GM20000 (cell line): ENCODE data around the gene RPS18.

Source experiments
- DNase-seq: peaks from one replicate; pipeline ENCODE4 v3.0.0; 2012; ENCODE audit warnings: low spot score
- CTCF ChIP-seq: IDR thresholded peaks from 2 replicates; pipeline ENCODE4 v1.5.1; 2012; ENCODE audit warnings: mild to moderate bottlenecking, control low read depth; ENCODE audit errors: extremely low read depth, missing control alignments

Gene RPS18

GRCh38 chr6:33299237-33299944, 27.5 kb downstream of the RPS18 start:
- TF ChIP-seq CTCF = peak; percentile 46
- DNase-seq = peak; percentile 90

GRCh38 chr6:33301877-33302276, 30.0 kb downstream of the RPS18 start:
- DNase-seq = no peak

GRCh38 chr6:33304216-33304615, 32.3 kb downstream of the RPS18 start:
- no peak for TF ChIP-seq CTCF
- DNase-seq = no peak

More at GRCh38 chr6:33301877-33302276, 30.0 kb downstream of the RPS18 start:
- no peak for TF ChIP-seq CTCF

GRCh38 chr6:33305052-33305451, 33.2 kb downstream of the RPS18 start:
- DNase-seq = no peak

GRCh38 chr6:33306356-33306755, 34.5 kb downstream of the RPS18 start:
- DNase-seq = no peak
- no peak for TF ChIP-seq CTCF

More at GRCh38 chr6:33305052-33305451, 33.2 kb downstream of the RPS18 start:
- no peak for TF ChIP-seq CTCF

GRCh38 chr6:33312361-33313104, 40.7 kb downstream of the RPS18 start:
- peak; percentile 89 for DNase-seq
- TF ChIP-seq CTCF = no peak

GRCh38 chr6:33313105-33313708, 41.3 kb downstream of the RPS18 start:
- DNase-seq = peak; percentile 61
- no peak for TF ChIP-seq CTCF
